ENCODE results near the gene ZNRF4.

The ZNRF4 gene

DNA sequence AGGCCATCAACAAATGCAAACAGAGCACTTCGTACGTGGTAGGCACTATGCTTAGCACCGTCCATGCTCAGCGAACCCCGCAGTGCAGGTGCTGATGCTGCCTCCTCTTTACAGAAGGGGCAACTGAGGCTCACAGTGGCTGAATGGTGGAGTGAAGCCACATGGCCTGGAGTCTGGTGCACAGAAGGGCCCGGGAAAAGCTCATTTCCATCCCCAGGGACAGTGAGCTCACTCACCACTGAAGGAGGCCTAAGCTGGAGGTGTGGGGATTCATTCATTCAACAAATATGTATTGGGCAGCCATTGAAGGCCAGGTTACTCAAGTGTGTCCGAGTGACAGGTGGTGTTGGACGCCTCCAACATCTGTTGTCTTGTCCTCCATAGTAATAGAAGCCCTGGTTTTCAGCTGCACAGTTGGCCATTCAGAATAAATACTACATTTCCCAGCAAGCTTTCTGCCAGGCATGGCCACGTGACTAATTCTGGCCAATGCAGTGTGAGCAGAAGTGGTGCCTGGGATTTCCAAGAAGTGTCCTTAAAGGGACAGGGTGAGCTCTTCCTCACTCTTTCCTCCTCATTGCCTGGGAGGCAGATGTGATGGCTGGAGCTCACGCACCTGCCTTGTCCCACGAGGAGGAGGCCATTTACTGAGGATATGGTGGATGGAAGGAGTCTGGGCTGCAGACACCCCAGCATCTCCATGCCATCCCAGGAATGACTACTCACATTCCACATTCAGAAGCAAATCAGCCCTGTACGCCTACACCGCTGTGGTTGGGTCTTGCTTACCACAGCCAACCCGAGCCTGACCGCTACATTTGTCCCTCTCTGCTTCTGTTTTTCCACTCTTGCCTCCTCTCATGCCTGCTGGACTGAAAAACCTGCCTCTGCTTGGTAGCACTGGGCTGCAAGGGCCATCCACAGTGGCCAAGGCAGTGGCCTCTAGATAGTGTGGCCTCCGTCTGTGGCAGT, 2.3 kb upstream of the ZNRF4 start:
- no peaks in the 10 kb centered on the region for H3K79me2 ChIP-seq (ENCODE audit: insufficient read depth, low read length)
- H3K4me3 ChIP-seq (ENCODE audit: low read length, poor library complexity, severe bottlenecking) = no peak overlapping the region
- H3K9me2 ChIP-seq (replicated peaks; ENCODE audit: low read depth, low read length) = no peaks in the 10 kb centered on the region
- H3F3A ChIP-seq (ENCODE audit: low read depth) = no peaks in the 10 kb centered on the region
- no peak overlapping the region for H3K4me2 ChIP-seq (ENCODE audit: low read depth, low read length, poor library complexity, severe bottlenecking)
- no peak overlapping the region for H3K9ac ChIP-seq (ENCODE audit: low read depth, low read length, poor library complexity, severe bottlenecking)
- H2AFZ ChIP-seq (ENCODE audit: low read length) = no peak overlapping the region
- H3K4me1 ChIP-seq (ENCODE audit: insufficient read depth, low read length, poor library complexity, severe bottlenecking) = no peaks in the 10 kb centered on the region
- H3K27me3 ChIP-seq (ENCODE audit: insufficient read depth, low read length, poor library complexity, severe bottlenecking) = no peaks in the 10 kb centered on the region
- peaks cover 3% of the 10 kb centered on the region; the same call in 1 of the 2 replicates for H3K9me3 ChIP-seq (ENCODE audit: insufficient read depth, low read depth, low read length)
- no peaks in the 10 kb centered on the region for H4K20me1 ChIP-seq (ENCODE audit: insufficient read depth, low read length, poor library complexity, severe bottlenecking)
- H3K36me3 ChIP-seq (ENCODE audit: insufficient read depth, low read length) = no peaks in the 10 kb centered on the region
- TF ChIP-seq, protein P1, sequence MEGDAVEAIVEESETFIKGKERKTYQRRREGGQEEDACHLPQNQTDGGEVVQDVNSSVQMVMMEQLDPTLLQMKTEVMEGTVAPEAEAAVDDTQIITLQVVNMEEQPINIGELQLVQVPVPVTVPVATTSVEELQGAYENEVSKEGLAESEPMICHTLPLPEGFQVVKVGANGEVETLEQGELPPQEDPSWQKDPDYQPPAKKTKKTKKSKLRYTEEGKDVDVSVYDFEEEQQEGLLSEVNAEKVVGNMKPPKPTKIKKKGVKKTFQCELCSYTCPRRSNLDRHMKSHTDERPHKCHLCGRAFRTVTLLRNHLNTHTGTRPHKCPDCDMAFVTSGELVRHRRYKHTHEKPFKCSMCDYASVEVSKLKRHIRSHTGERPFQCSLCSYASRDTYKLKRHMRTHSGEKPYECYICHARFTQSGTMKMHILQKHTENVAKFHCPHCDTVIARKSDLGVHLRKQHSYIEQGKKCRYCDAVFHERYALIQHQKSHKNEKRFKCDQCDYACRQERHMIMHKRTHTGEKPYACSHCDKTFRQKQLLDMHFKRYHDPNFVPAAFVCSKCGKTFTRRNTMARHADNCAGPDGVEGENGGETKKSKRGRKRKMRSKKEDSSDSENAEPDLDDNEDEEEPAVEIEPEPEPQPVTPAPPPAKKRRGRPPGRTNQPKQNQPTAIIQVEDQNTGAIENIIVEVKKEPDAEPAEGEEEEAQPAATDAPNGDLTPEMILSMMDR (conservative IDR thresholded peaks at IDR 0.05; ENCODE audit: low read length) = no peak
- no peak for TF ChIP-seq EZH2phosphoT487 (IDR thresholded peaks at IDR 0.05; ENCODE audit: borderline replicate concordance)

DNA sequence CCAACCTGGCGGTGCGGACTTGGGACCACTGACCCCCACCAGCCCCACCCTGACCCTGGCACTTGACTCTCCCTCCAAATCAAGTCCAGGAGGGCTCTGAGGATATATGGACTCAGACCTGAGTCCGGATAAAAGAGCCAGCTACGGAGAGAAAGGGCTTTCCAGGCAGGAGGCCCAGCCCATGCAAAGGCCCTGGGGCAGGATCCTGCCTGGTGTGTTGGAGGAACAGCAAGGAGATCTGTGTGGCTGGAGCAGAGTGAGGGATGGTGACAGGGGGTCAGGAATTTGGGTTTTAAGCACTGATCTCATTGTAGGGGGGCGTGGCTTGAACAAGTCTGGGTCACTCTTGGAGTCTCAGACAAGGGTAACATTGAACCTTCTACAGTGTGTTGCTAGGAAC, 474 bp upstream of the ZNRF4 start:
- H3K4me1 ChIP-seq (ENCODE audit: insufficient read depth, low read length, poor library complexity, severe bottlenecking) = no peaks in the 10 kb centered on the region
- H3K4me3 ChIP-seq (ENCODE audit: low read length, poor library complexity, severe bottlenecking) = no peak overlapping the region
- no peaks in the 10 kb centered on the region for H4K20me1 ChIP-seq (ENCODE audit: insufficient read depth, low read length, poor library complexity, severe bottlenecking)
- no peaks in the 10 kb centered on the region for H3F3A ChIP-seq (ENCODE audit: low read depth)
- no peaks in the 10 kb centered on the region for H3K9me2 ChIP-seq (replicated peaks; ENCODE audit: low read depth, low read length)
- no peak overlapping the region for H3K4me2 ChIP-seq (ENCODE audit: low read depth, low read length, poor library complexity, severe bottlenecking)
- no peak overlapping the region for H3K9ac ChIP-seq (ENCODE audit: low read depth, low read length, poor library complexity, severe bottlenecking)
- TF ChIP-seq EZH2phosphoT487 (IDR thresholded peaks at IDR 0.05; ENCODE audit: borderline replicate concordance) = no peak
- TF ChIP-seq, protein P1 (conservative IDR thresholded peaks at IDR 0.05; ENCODE audit: low read length) = no peak
- H3K36me3 ChIP-seq (ENCODE audit: insufficient read depth, low read length) = no peaks in the 10 kb centered on the region
- H2AFZ ChIP-seq (ENCODE audit: low read length) = no peak overlapping the region
- H3K9me3 ChIP-seq (ENCODE audit: insufficient read depth, low read depth, low read length) = peaks cover 3% of the 10 kb centered on the region; the same call in 1 of the 2 replicates
- no peaks in the 10 kb centered on the region for H3K27me3 ChIP-seq (ENCODE audit: insufficient read depth, low read length, poor library complexity, severe bottlenecking)
- no peaks in the 10 kb centered on the region for H3K79me2 ChIP-seq (ENCODE audit: insufficient read depth, low read length)

DNA sequence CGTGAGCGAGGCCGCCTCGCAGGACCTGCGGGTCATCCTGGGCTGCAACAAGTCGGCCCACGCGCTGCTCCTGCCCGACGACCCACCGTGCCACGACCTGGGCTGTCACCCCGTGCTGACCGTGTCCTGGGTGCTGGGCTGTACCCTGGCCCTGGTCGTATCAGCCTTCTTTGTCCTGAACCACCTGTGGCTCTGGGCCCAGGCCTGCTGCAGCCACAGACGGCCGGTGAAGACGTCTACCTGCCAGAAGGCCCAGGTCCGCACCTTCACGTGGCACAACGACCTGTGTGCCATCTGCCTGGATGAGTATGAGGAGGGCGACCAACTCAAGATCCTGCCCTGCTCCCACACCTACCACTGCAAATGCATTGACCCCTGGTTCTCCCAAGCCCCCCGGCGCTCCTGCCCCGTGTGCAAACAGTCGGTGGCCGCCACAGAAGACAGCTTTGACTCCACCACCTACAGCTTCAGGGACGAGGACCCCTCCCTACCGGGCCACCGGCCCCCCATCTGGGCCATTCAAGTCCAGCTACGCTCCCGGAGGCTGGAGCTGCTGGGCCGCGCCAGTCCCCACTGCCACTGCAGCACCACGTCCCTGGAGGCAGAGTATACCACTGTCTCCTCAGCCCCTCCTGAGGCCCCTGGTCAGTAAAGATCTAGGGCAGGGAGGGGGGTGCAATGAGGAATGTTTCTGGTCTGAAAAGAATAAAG, 1.1 kb downstream of the ZNRF4 start:
- no peaks in the 10 kb centered on the region for H3K4me1 ChIP-seq (ENCODE audit: insufficient read depth, low read length, poor library complexity, severe bottlenecking)
- no peak overlapping the region for H3K9ac ChIP-seq (ENCODE audit: low read depth, low read length, poor library complexity, severe bottlenecking)
- TF ChIP-seq, protein P1 (conservative IDR thresholded peaks at IDR 0.05; ENCODE audit: low read length) = no peak
- TF ChIP-seq EZH2phosphoT487 (IDR thresholded peaks at IDR 0.05; ENCODE audit: borderline replicate concordance) = no peak
- H3K9me2 ChIP-seq (replicated peaks; ENCODE audit: low read depth, low read length) = no peaks in the 10 kb centered on the region
- no peaks in the 10 kb centered on the region for H4K20me1 ChIP-seq (ENCODE audit: insufficient read depth, low read length, poor library complexity, severe bottlenecking)
- no peaks in the 10 kb centered on the region for H3F3A ChIP-seq (ENCODE audit: low read depth)
- peaks cover 3% of the 10 kb centered on the region; the same call in 1 of the 2 replicates for H3K9me3 ChIP-seq (ENCODE audit: insufficient read depth, low read depth, low read length)
- H3K79me2 ChIP-seq (ENCODE audit: insufficient read depth, low read length) = no peaks in the 10 kb centered on the region
- H2AFZ ChIP-seq (ENCODE audit: low read length) = no peak overlapping the region
- H3K4me3 ChIP-seq (ENCODE audit: low read length, poor library complexity, severe bottlenecking) = no peak overlapping the region
- no peaks in the 10 kb centered on the region for H3K27me3 ChIP-seq (ENCODE audit: insufficient read depth, low read length, poor library complexity, severe bottlenecking)
- no peak overlapping the region for H3K4me2 ChIP-seq (ENCODE audit: low read depth, low read length, poor library complexity, severe bottlenecking)
- no peaks in the 10 kb centered on the region for H3K36me3 ChIP-seq (ENCODE audit: insufficient read depth, low read length)
